Measurements from ENCODE around the gene ANKRD13D.

Gene ANKRD13D

GRCh38 chr11:67289226-67289650 lies at the start of gene ANKRD13D:
ANKRD13D (plus strand) TSS chr11:67289303; CDS start chr11:67289461, 158 bp downstream.
- DNase-seq: peak; percentile 86

GRCh38 chr11:67239783-67240575 lies 49.1 kb upstream of the ANKRD13D start:
- peak; percentile 98 for DNase-seq

- DNase-seq: no peak
These were observed 48.3 kb upstream of the ANKRD13D start for GRCh38 chr11:67240576-67241389.

- DNase-seq: no peak
These were observed 46.6 kb upstream of the ANKRD13D start for GRCh38 chr11:67242548-67242947.

- DNase-seq: no peak
These were observed 46.1 kb upstream of the ANKRD13D start for GRCh38 chr11:67243051-67243450.

- DNase-seq: no peak
These were observed 44.1 kb upstream of the ANKRD13D start for GRCh38 chr11:67245046-67245445.

- no peak for DNase-seq
These were observed 41.1 kb upstream of the ANKRD13D start for GRCh38 chr11:67247946-67248550.

- DNase-seq: no peak
These were observed 40.5 kb upstream of the ANKRD13D start for GRCh38 chr11:67248653-67249052.

GRCh38 chr11:67250059-67251043 lies 38.8 kb upstream of the ANKRD13D start:
- no peak for DNase-seq

- no peak for DNase-seq
These were observed 37.3 kb upstream of the ANKRD13D start for GRCh38 chr11:67251841-67252240.

- DNase-seq: no peak
These were observed 36.3 kb upstream of the ANKRD13D start for GRCh38 chr11:67252831-67253239.

- DNase-seq: no peak
These were observed 35.1 kb upstream of the ANKRD13D start for GRCh38 chr11:67253872-67254624.

GRCh38 chr11:67254798-67255197 lies 34.3 kb upstream of the ANKRD13D start:
- DNase-seq: no peak

- DNase-seq: no peak
These were observed 33.8 kb upstream of the ANKRD13D start for GRCh38 chr11:67255353-67255752.

GRCh38 chr11:67255864-67256263 lies 33.2 kb upstream of the ANKRD13D start:
- DNase-seq: no peak

- DNase-seq: no peak
These were observed 32.5 kb upstream of the ANKRD13D start for GRCh38 chr11:67256477-67257135.

GRCh38 chr11:67260406-67260805 lies 28.7 kb upstream of the ANKRD13D start:
- no peak for DNase-seq

- peak; percentile 37 for DNase-seq
These were observed 28.0 kb upstream of the ANKRD13D start for GRCh38 chr11:67260885-67261639.

GRCh38 chr11:67261640-67261945 lies 27.5 kb upstream of the ANKRD13D start:
- no peak for DNase-seq

GRCh38 chr11:67261946-67262681 lies 27.0 kb upstream of the ANKRD13D start:
- DNase-seq: no peak
